GM19455 (cell line): Measurements from ENCODE around the gene ADAM33.

Experiments
- ATAC-seq: cut with Tn5 transposase; IDR thresholded peaks from one replicate; pipeline ENCODE4 v1.9.1; 2021; ENCODE audit not compliant: unreplicated experiment

Gene ADAM33, protein sequence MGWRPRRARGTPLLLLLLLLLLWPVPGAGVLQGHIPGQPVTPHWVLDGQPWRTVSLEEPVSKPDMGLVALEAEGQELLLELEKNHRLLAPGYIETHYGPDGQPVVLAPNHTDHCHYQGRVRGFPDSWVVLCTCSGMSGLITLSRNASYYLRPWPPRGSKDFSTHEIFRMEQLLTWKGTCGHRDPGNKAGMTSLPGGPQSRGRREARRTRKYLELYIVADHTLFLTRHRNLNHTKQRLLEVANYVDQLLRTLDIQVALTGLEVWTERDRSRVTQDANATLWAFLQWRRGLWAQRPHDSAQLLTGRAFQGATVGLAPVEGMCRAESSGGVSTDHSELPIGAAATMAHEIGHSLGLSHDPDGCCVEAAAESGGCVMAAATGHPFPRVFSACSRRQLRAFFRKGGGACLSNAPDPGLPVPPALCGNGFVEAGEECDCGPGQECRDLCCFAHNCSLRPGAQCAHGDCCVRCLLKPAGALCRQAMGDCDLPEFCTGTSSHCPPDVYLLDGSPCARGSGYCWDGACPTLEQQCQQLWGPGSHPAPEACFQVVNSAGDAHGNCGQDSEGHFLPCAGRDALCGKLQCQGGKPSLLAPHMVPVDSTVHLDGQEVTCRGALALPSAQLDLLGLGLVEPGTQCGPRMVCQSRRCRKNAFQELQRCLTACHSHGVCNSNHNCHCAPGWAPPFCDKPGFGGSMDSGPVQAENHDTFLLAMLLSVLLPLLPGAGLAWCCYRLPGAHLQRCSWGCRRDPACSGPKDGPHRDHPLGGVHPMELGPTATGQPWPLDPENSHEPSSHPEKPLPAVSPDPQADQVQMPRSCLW

DNA sequence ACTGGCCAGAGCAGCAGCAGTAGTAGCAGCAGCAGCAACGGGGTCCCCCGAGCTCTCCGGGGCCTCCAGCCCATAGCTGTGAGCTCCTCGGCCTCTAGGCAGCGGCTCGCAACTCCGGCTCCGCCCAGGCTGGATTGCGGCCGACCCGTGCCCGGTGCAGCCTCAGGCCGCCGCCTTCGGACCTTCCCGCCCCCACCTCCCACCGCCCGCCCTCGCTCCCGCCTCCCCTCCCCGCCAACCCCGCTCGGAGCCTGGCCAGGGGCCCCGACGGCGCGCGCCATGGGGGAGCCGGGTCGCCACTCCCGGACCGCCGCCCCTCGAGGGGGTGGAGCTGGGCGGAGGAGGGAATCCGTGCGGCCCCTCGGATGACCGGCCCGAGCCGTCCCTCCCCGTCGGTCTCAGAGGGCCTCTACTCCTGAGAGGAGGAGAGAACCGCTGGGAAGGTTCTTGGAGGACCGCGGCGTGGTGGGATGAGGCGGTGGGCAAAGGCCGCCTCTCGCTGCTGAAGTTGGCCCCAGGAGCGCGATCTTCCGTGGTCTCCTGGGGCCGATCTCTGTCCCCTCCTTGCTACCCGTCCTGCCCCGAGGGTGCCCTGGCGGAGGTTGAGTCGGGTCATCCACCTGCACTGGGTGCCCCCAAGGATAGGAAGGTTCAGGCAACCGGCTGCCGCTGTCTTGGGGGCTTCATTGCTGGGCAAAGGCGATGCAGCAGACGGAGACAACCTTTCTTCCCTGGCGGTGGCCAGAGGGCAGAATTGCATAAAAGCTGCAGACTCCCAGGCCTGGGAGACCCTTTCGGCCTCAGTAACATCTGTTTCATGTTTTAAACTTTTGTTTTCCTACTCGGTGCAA is at the start of gene ADAM33:
Gene ADAM33 (minus strand): TSS at position 80 of the 851 bp plus-strand sequence. CDS start 6 bp downstream, at position 74.
- no peak for ATAC-seq

DNA sequence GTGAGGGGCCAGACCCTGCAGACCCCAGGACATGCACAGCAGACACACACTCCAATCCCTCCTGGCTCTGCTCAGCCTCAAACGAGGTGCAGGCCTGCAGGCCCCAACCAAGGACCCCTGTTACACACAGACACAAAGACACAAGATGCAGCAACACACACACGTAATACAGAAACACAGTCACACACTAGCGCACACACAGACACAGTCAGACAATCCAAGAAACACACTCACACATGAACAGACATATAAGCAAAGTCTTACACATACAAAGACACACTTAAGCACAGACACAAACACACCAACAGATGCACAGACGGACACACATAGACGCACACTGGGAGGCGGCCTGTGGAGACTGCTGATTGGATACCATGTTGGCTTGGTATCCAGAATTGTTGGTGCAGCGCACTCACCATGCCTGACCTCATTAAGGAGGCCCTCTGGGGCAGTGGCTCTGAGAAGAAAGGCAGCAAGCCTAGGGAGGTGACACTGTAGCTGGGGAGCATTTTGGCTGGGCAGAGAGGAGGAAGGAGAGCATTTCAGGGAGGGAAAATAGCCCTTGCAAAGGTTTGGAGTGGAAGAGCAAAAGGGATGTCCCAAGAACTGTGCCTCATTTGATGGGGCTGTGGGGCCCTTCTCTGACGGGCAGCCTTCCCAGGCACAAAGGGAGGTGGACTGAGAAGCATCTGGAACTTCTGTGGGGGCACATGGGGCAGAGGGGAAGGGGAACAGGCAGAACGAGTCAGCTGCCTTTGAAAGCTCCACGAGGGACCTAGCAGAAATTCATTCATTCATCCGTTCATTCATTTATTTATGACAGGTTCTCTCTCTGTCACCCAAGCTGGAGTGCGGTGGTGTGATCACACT is 49.2 kb upstream of the ADAM33 start:
- ATAC-seq = no peak

- ATAC-seq = no peak
These were observed 48.2 kb upstream of the ADAM33 start for GRCh38 chr20:3729811-3730540.

DNA sequence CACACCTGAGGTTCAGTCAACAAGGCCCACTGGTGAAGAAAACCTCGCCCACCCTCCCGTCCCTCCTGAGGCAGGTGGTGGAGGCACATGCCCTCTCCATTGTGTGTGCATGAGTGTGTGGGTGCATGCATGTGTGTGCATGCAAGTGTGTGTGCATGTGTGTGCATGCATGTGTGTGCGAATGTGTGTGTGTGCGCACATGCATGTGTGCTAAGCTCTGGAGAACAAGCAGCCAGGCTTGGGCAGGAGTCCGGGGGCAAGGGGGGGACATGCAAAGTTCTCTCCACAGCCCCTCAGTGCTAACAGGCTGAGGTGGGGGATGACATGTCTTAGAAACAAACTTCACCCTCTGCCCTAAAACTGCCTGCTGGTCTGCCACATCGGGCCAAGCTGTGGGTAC is 47.6 kb upstream of the ADAM33 start:
- ATAC-seq = no peak

DNA sequence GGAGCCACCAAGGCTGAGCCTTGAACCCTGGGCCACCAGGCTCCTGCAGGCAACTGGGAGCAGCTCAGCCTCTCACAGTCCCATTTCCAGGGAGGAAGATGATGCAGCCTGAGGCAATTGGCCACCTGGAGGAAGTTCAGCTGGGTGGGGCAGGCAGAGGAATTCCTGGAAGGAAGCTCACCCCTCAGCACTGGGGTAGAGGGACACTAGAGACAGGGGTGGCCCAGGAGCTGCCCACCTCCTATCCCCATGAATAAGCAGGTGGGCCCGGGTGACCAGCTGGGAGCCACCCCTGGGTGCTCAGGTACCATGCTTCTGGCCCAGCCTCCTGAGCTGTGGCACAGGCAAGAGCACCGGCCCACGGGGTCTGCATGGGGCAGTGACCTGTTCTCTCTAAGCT is 47.1 kb upstream of the ADAM33 start:
- ATAC-seq = no peak

DNA sequence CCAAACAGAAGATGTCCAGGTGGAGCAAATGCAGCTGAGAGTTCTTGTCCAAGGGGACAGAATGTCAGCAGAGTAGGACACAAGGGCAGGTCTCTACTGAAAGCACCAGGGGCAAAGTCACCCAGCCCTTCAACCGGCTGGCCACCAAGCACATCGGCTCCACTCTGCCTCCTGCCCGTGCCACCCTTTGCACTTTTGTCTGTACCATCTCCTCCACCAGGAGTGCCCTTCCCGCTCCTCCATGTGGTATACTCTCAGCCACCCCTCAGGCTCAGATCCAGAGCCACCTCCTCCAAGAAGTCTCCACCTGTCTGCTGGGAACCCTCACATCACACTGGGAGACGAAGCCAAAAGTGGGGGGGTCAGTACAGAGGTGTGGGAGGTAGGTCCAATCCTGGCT is 46.5 kb upstream of the ADAM33 start:
- ATAC-seq = no peak

DNA sequence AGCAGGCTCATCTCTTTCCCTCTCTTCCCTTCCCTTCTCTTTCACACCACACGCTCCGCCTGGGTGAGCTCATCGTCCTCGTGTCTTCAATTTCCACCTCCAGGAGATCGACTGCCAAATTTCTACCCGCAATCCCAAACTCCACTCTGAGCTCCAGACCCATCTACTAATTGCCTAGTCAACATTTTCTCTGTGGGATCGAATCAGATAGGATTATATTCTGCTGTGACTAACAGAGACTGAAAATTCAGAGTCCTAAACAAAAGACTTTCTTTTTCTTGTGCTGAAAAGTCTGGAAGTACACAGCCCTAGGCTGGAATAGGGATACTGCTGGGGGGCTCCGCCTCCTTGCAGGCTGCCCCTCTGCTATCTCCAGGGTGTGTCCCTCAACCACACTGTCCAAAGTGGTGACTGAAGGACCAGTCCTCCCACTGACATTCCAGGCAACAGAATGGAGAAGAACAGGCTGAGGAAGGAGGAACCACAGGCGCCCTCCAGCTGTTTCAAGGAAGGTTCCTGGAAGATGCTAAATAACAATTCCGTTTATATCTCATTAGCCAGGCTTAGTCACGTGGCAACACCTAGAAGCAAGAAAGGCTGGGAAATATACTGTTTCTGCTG is 45.7 kb upstream of the ADAM33 start:
- ATAC-seq = no peak

- ATAC-seq = no peak
These were observed 42.5 kb upstream of the ADAM33 start for GRCh38 chr20:3724356-3724755.

- ATAC-seq = no peak
These were observed 41.5 kb upstream of the ADAM33 start for GRCh38 chr20:3723284-3723683.

GRCh38 chr20:3721912-3722311 is 40.1 kb upstream of the ADAM33 start:
- ATAC-seq = no peak

DNA sequence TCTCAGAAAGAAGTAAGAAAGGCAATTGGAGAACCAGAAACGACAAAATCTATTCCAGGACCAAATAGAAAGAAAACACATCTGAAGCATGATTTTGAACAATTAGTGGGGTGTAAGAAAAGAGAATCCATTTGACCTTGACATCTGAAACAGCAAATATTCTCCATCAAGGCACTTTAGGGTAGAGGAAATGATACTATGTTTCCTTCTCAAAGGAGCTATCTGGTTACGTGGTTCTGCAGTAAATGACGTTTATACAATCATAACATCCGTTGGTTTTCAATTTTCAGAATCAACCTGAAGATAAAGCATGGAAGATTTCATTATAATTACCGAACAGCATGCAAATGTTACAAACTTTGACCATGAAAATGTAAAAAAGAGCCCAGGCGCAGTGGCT is 38.8 kb upstream of the ADAM33 start:
- ATAC-seq = no peak

DNA sequence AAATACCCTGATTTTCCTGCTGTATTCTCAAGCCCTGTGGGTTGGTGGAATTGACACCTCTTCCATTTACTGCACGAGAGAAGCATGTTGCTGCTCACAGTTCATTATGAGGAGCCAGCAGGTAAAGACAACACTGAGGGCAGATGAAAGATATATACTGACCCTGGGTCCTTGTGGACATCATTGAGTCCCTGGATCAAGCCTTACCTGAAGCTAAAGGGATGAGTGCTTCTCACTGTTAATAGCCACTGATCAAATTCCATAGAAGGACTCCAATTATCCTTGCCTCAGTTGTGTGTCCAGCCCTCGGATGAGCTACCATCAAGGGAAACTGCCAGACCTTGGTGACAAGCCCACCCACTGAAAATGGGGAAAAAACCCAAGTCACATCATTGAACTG is 38.3 kb upstream of the ADAM33 start:
- ATAC-seq = no peak

GRCh38 chr20:3719046-3719445 is 37.2 kb upstream of the ADAM33 start:
- ATAC-seq = no peak

DNA sequence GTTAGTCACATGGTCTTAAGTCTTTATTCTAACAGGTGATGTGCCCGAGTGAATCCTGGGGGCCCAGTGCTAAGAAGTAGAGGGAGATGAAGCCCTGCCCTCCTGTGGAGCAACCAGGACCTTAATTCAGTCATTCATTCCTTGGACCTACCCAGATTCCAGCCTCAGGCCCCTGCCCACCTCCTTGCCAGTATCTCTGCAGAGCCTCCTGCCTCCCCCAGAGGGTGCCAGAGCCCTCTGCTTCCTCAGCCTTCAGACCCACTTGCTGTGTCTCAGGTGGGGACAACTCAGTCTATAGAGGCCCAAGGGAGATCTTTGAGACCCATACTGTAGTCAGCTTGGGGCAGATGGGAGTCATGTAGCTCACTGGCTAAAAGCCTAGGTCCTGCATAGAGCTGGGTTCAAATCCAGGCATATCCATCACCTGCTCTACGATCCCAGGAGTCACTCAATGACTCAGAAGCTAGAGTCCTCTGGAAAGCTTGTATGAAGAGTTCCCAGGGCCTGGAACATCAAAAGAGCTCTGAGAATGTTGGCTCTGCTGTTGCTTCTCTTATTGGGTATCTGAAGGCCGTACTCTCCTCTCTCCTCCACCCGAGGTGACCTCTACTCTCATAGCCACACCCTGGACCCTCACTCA is 34.5 kb upstream of the ADAM33 start:
- no peak for ATAC-seq

- no peak for ATAC-seq
These were observed 32.3 kb upstream of the ADAM33 start for GRCh38 chr20:3714092-3714491.

GRCh38 chr20:3712279-3712873 is 30.6 kb upstream of the ADAM33 start, which contains the start of gene SIGLEC1:
Gene SIGLEC1, minus strand, starts transcription at chr20:3712600. Its CDS starts 5,472 bp downstream, at chr20:3707128.
- ATAC-seq = no peak

DNA sequence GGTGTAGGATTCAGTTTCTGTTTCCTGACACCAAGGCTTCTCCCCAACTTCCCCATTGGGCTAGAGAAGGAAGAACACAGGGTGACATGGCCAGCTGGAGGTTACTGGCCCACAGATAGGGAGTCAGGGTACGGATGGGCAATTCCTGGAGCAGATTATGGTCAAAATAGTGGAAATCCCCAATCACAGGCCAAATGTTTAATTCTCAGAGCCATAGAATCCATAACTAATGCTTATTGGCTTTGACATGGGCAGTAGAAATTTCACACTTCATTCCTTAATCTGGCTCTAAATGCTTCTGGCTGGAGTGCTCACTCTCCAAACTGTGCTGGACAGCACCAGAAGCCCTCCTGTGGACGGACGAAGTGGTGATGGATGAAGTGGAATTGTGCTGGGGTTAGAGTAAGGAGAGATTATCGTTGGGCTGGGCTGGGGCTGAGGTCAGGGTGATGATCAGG is 29.7 kb upstream of the ADAM33 start:
- ATAC-seq = no peak
